Activated CD8-positive, alpha-beta memory T cell treated with anti-CD3 and anti-CD28 coated beads, Interleukin-2, amount 50 U/mL, for 24 hours (primary cell): Measurements from ENCODE around the gene RSBN1.
"Not testable (repeated sequence)": the region's sequence is repeated elsewhere in the genome, so short reads cannot be mapped to it uniquely, and the experiment has no call there.

Source experiments
- DNase-seq: peaks from one replicate; pipeline ENCODE4 v3.0.0-alpha.2; 2020; ENCODE audit errors: extremely low read depth

Gene RSBN1

GRCh38 chr1:113744114-113744513 is 68.2 kb downstream of the RSBN1 start:
- DNase-seq = no peak

DNA sequence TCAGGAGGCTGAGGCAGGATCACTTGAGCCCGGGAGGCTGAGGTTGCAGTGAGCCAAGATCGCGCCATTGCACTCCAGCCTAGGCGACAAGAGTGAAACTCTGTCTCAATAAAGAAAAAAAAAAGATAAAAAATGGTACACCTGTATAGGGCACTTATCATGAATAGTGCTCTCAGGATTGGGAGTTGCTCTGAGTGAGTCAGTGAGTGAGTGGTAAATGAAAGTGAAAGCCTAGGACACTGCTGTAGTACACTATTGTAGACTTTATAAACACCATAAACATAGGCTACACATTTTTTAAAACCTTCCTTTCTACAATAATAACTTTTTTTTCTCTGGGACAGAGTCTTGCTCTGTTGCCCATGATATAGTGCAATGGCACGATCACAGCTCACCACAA is 69.8 kb downstream of the RSBN1 start:
- no peak for DNase-seq

- no peak for DNase-seq
Observed at GRCh38 chr1:113734357-113735055, 77.8 kb downstream of the RSBN1 start.

DNA sequence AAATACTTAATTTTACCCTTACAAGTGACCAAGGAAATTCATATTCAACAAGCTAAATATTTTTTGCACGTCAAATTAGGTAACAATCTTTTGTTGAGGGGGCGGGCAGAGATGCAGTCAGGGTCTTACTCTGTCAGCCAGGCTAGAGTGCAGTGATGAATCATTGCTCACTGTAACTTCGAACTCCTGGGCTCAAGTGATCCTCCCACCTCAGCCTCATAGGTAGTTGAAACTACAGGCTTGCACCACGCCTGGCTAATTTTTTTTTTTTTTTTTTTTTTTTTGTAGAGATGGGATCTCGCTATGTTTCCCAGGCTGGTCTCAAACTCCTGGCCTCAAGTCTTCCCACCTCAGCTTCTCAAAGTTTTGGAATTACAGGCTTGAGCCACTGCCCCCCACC is 79.5 kb downstream of the RSBN1 start:
- no peak for DNase-seq

- no peak for DNase-seq
Observed at GRCh38 chr1:113721010-113721409, 91.3 kb downstream of the RSBN1 start.

DNA sequence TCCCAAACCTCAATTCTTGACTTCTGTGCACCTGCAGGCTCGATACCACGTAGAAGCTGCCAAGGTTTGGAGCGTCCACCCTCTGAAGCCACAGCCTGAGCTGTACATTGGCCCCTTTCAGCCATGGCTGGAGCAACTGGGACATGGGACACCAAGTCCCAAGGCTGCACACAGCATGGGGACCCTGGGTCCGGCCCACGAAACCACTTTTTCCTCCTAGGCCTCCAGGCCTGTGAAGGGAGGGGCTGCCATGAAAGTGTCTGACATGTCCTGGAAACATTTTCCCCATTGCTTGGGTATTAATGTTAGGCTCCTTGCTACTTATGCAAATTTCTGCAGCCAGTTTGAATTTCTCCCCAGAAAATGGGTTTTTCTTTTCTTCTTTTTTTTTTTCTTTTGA is 93.7 kb downstream of the RSBN1 start:
- not testable (repeated sequence) for DNase-seq

DNA sequence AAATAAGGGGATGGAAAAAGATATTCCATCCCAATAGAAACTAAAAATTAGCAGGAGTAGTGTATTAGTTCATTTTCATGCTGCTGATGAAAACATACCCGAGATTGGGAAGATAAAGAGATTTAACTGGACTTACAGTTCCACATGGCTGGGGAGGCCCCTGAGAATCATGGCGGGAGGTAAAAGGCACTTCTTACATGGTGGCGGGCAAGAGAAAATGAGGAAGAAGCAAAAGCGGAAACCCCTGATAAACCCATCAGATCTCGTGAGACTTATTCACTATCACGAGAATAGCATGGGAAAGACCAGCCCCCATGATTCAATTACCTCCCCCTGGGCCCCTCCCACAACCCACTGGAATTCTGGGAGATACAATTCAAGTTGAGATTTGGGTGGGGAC is 94.8 kb downstream of the RSBN1 start:
- DNase-seq = not testable (repeated sequence)

GRCh38 chr1:113714606-113715269 is 97.5 kb downstream of the RSBN1 start:
- DNase-seq = no peak
